NB4 (cell line): Measurements from ENCODE around the gene KPNB1.
A peak's percentile ranks its signal among the peaks of the same experiment; 100 is the strongest.

Experiments
- DNase-seq: peaks from one replicate; pipeline ENCODE4 v3.0.0; 2010; ENCODE audit warnings: low read depth
- H3K4me3 ChIP-seq: one replicate; pipeline ENCODE4 v1.5.1; 2011; ENCODE audit warnings: mild to moderate bottlenecking, low read depth, low read length, moderate library complexity
- CTCF ChIP-seq: IDR thresholded peaks from one replicate; pipeline ENCODE4 v1.5.1; 2012; ENCODE audit warnings: low read depth, low read length
- MYC ChIP-seq: IDR thresholded peaks from 2 replicates; pipeline ENCODE4 v1.6.1; 2011; ENCODE audit warnings: low read depth, low read length
- POLR2A ChIP-seq: IDR thresholded peaks from 2 replicates; pipeline ENCODE4 v1.6.1; 2011; ENCODE audit warnings: mild to moderate bottlenecking; ENCODE audit not compliant: insufficient read length; ENCODE audit errors: extremely low read depth
- TF ChIP-seq, protein P1 (sequence below): IDR thresholded peaks from 2 replicates; pipeline ENCODE4 v1.6.1; 2011; ENCODE audit warnings: low read depth, low read length

KPNB1 gene

DNA sequence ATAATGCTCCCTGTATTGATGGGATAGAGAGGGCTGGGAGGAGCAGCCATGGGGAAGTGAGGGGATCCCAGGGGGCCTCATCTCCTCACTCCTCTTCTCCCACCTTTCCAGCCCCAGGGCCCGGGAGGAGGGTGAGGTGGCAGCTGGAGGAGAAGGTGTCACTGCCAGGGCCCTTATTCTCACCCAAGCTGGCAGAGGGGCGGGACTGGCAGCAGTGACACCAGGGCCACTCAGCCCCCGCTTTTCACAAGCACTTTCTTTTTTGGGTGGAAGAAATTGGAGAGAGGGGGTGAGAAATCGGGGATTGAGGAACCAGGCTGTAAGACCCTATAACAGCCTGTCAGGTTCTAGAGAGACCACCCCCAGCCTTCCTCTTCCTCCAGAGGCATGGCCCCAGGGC, 81.0 kb downstream of the KPNB1 start:
- H3K4me3 ChIP-seq = no peak overlapping the region

DNA sequence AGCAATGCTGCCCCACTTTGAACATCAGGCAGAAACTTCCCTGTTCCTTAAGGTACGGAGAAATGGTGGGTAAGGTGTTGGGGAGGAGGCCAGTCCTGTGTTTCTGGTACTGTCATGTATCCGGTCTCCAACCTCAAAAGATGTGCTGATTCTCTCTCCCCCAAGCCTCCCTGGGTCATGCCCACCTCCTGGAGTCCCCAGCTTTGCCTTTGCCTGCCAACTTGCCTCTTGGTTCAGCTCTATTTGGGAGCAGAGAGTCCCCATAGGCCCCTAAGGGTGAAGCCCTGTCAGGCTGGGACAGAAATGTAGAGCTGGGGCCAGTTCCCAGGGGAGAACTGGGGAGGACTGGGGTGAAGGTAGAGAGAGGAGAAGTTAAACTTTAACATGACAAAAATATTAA, 81.7 kb downstream of the KPNB1 start:
- H3K4me3 ChIP-seq = no peak overlapping the region
- DNase-seq = no peak
- TF ChIP-seq CTCF = no peak
- TF ChIP-seq, protein P1, sequence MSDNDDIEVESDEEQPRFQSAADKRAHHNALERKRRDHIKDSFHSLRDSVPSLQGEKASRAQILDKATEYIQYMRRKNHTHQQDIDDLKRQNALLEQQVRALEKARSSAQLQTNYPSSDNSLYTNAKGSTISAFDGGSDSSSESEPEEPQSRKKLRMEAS = no peak
- no peak for TF ChIP-seq MYC
- no peak for TF ChIP-seq POLR2A

More for the DNA sequence above, 81.0 kb downstream of the KPNB1 start:
- no peak for DNase-seq
- TF ChIP-seq, protein P1 = no peak
- TF ChIP-seq MYC (no peak), POLR2A (no peak), CTCF (no peak)

DNA sequence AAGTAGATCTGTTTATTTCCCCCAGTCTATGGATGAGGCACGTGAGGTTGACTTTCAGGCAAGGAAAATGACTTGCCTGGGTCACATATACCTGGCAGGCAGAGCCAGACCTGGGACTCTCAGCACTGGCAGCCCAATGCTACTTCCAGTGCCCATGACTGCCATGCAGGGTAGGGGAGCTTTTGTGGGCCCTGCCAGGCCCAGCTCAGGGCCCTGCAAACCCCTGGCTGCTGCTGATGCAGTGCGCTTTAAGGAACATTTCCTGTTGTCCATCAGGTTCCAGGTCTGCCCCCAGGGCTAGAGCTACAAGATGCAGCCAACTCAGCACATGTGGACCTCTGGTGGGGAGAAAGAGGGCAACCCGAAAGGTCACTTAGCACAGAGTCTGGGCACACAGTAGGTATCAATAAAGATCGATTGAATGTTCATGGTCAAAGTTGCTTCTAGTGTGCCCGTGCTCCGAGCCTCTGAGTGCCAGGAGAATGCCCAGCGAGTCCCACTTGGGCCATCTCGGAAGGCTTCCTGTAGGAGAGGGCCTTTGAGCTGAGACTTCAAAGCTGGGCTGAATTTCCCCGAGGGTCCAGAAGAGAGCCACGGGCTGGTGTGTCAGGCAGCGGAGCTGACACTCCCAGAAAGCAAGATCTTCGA, 82.8 kb downstream of the KPNB1 start:
- no peak for TF ChIP-seq POLR2A
- no peak for TF ChIP-seq CTCF
- TF ChIP-seq, protein P1 = no peak
- no peak overlapping the region for H3K4me3 ChIP-seq
- DNase-seq = no peak

- TF ChIP-seq CTCF (peak; percentile 26), POLR2A (no peak)
- TF ChIP-seq, protein P1 = no peak
- H3K4me3 ChIP-seq = no peak within 1 kb of the TSS
- DNase-seq = peak; percentile 88
Measured at GRCh38 chr17:47733047-47733673, 83.4 kb downstream of the KPNB1 start, which contains the start of gene TBX21. Gene TBX21, plus strand, starts transcription at chr17:47733236. Its CDS starts 219 bp downstream, at chr17:47733455.

GRCh38 chr17:47733674-47734410, 84.1 kb downstream of the KPNB1 start:
- TF ChIP-seq CTCF (no peak), POLR2A (no peak), MYC (no peak)
- TF ChIP-seq, protein P1 = no peak
- peak; percentile 9 for DNase-seq
- no peak overlapping the region for H3K4me3 ChIP-seq
